HG02870 (cell line): ENCODE data around the gene ENDOV.

Source experiments
- ATAC-seq: cut with Tn5 transposase; IDR thresholded peaks from one replicate; pipeline ENCODE4 v1.9.1; 2021; ENCODE audit warnings: mild to moderate bottlenecking, moderate library complexity; ENCODE audit not compliant: unreplicated experiment

The ENDOV gene

GRCh38 chr17:80464486-80464885 is 49.5 kb downstream of the ENDOV start:
- no peak for ATAC-seq

- no peak for ATAC-seq
Observed at GRCh38 chr17:80465327-80465974, 50.5 kb downstream of the ENDOV start.

DNA sequence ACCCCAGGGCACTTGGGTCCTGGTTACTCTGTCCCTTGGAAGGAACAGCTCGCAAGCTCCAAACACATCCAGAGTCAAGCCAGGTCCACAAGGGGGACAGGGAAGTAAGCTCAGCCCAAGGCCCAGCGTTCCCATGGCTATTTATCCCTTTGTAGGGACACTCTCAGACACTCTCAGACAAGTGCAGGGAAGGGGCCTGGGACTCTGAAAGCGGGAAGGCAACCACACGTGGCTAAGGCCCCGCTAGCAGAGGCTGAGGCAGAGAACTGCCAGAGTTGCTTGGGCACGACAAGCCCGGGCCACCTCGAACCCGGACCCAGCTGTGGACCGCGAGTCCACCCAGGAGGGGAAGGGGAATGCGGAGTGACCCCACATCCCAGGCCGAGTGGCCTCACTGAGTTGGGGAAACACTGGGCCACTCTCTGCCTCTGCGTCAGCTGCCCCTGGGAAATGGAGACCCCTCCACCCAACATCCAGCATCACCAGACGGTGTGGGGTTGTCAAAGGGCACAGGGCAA is 51.3 kb downstream of the ENDOV start:
- no peak for ATAC-seq

DNA sequence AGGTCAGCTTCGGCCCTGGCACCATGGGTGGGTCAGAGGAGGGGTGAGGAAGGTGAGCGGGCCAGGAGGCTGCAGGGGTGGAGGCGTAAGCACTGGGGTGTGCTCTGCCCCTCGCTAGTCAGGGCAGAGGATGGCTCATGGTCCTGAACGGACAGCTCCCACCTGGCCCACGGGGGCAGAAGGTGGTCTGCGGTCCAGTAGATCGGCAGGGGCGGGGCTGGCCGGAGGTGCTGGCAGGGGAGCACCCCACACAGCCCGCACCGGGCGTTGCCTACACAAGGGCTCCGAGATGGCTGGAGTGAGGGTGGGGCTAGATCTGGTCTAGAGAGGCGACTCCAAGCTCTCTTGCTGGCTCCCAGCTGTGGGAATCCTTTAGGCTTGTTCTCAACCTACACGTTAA is 53.3 kb downstream of the ENDOV start:
- ATAC-seq: no peak

GRCh38 chr17:80468781-80469493 is 54.0 kb downstream of the ENDOV start:
- ATAC-seq: no peak

DNA sequence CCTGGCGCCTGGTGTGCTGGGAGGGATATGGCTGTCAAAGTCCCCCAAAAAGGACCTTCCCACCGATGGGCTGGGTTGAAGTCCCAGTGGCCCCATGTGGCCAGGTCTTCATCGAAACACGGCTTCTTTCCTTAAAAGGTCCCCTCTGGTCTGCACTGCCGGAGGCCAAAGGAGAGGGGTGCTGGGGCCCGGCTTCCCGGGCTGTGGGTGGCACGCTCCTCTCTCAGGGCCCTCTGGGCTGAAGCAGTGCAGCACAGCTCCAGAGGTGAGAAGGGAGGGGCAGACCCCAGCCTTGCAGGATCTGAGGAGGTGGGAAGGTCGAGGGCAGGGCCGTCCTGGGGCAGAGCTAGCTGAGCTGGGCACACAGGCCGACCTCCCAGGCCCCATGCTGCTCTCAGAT is 54.7 kb downstream of the ENDOV start:
- ATAC-seq: no peak

- ATAC-seq: no peak
Observed at GRCh38 chr17:80470603-80471002, 55.6 kb downstream of the ENDOV start.

GRCh38 chr17:80471922-80472321 is 57.0 kb downstream of the ENDOV start:
- ATAC-seq: no peak

GRCh38 chr17:80472996-80473395 is 58.0 kb downstream of the ENDOV start:
- no peak for ATAC-seq

DNA sequence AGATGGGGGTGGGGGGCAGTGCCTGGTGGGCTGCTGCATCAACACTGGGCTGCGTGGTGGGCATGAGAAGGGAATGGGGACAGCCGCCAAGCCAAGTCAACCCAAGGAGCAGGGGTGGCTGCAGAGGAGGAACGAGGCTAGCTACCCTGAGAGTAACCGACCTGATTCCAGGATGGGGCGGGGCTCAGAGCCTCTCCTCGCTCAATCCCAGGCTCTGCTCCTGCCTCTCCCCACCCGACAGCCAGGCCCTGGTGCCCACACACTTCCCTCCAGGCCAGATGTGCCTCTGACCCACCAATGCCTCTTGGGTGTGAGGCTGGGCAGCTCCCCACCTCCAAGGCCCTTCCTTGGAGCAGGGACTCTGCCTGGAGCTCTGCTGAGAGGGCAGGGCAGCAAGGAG is 58.7 kb downstream of the ENDOV start:
- no peak for ATAC-seq

DNA sequence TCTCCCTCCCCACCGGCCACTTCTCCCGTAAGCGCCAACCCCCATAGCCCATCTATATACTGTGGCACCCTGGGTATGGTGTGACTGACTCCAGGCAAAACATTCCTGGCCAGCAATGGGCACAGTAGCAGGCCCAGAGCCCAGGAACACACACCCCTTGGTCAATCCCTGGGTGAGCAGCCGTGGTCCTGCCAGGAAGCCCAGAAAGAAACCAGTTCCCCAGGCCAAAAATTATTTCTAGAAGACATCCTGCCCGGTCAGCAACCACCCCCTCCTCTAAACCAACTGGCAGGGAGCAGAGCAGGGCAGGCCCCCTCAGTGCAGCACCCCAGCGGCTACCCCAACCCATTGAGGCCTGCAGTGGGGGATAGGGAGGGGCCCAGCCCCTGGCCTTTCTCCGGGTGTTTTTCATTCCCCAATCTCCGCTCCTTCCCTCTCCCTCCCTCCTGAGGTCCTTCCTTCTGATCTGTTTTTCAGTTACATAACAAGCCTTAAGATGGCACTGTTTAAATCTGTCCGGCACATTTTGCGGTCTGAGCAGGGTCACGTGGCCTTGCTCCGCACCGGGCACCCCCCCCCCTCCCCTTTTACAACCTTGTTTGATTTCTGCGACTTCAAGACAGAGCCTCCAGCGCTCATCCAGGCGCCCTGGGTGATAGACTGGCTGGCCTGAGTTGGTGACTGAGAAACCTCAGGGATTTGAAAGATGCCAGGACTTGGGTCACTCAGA is 59.4 kb downstream of the ENDOV start:
- ATAC-seq: no peak

DNA sequence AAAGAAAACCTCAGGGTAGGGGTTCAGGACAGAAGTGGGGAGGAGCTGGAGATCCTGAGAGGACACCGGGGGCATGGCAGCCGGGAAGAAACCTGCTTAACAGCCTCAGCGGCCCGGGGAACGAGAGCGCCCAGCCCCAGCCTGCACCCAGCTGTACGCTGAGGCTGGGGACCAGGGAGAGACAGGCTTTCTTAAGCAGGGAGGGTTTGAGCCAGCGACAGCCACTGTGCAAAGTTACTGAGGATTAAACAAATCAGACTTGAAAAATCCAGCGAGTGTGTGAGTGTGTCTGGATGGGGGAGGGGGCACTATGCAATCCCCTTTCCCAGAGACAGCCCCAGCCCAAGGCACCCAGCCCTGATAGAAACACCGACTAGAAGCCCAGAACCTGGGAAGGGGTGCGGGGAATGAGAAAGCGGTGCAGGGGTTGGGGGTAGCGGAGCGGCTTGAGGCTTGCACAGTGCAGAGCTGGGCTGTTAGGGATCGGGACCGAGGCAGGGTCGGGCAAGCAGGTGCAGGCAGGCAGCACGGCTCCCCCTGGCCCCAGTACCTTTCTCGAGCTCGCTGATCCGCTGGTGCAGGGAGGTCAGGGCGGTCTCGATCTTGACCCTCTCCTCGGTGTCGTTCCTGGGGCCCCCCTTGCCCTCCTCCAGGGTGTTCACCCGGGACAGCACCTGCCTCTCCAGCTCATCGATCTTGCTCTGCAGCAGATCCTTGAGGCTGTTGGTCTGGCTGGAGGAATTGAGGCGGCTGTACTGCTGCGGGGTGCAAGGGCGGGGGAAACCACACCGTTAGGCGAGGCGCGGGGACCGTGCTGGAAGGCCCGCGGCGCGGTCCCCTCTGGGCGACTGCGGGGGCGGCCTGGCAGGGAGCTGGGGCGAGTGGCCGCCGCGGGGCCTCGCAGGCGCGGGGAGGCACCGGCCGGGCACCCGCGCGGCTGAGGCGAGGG is 60.3 kb downstream of the ENDOV start:
- ATAC-seq: no peak

GRCh38 chr17:80475910-80476876 is 61.2 kb downstream of the ENDOV start, which contains the start of gene NPTX1:
Gene NPTX1, minus strand, starts transcription at chr17:80476607. Its CDS starts 161 bp downstream, at chr17:80476446.
- ATAC-seq: no peak

DNA sequence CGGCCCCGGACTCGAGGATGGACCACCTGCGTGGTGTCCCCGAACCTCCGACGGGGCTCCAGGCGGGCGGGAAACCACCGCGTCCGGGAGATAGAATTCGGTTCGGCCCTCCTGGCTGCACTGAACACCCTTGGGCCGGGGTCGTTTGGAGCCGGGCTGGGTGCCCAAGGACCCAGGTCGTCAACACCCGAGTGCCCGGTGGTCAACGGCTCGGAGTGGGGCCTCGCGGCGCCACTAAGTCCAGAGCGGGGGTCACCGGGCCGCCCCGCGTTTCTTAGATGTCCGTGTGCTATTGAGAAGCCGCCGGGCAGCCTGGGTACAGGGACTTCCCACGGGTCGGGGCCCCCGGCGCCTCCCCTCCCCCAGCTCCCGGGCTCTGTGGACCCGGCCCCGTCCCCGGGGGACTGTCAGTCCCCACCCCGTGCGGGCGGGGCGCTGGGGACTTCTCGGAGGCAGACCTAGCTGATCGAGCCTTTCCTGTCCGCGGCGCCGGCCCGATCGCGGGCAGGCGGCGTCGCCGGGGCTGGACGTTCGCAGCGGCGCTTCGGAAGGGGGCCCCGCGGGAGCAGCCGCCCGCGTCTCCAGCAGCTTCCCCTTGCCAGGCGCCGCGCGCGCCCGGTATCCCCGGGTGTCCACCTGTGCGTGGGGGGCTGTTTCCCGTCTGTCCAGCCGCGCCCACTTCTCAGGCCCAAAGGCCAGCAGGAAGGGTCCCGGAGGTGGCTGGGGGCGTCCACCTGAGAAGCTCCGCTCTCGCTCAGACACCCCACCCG is 62.1 kb downstream of the ENDOV start:
- ATAC-seq: no peak

DNA sequence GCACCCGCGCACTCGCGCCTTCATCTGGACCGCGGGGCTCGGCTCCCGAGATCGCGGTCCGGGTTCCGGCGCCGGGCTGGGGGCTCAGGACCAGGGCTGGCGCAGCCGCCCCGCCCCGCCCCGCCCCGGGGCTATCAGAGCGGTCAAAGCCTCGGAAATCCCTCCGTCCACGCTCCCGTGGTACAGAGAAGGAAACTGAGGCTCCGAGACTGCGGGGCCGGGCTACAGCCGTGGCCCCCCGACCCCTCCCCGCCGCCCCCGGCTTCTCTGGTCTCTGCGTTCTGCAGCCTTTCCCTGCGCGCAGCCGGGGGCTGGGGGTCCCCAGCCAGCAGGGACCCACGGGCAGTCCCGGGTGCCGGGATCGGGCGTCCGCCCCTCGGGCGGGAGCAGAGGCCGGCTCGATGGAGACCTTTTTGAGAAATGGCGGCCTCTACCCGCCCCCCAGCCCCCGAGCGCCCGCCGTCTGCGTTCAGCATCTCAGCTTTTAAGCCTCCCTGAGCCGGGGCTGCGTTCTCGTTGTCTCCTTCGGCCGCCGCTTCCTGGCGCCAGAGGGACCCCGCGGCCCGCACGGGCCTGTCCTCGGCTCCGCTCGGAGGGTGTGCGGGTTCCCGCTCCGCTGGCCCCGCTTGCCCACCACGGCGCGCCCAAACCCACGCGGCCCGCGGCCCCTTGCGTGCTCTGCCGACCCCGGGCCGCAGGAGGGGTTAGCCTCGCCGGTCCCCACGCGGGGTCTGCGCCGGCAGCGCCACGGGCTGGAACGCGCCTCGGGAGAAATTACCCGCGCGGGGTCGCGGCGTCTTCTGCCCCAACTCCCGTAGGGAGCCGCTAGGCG is 62.9 kb downstream of the ENDOV start:
- no peak for ATAC-seq

DNA sequence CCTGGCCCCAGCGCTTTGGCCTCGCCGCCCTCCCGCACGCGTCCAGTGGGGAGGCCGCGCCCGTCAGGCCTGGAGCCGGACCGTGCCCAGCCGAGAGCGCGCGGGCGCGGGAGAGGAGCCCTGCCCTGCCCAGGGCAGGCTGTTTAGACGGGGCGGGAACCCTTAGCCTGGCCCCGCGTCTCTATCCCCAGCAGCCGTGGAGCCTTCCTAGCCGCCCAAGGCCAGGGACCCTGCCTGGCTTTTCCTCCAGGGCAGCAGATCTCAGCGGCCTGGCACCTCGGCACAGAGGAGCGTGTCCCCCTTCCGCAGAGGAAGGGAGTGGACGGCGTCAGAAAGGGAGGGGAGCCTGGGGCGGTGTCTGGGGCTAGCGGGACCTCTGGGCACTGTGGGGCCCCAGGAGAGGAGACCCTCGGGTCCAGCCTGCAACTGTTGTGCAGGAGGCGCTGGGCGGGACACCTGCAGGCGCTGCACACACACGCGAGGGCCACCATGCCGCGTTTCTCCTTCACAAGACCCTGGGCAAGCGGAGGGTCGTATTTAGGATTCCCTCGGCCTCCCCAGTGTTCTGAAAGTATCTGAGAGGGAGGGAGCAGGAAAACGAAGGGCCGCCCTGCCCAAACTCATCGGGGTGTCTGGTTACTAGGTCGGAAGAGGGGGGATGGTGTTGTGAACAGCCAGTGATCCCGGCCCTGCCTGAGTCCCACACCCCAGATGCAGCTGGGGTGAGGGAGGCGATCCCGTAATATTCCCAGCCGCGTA is 63.7 kb downstream of the ENDOV start:
- ATAC-seq: no peak

- no peak for ATAC-seq
Observed at GRCh38 chr17:80479246-80479566, 64.2 kb downstream of the ENDOV start.
